Stimulated activated CD8-positive, alpha-beta memory T cell treated with anti-CD3 and anti-CD28 coated beads, Interleukin-4, amount 100 ng/mL, for 48 hours (primary cell): ENCODE results near the gene SASS6.

ENCODE experiments used
- DNase-seq: peaks from one replicate; pipeline ENCODE4 v3.0.0-alpha.2; 2020

Gene SASS6

GRCh38 chr1:100132566-100133477, at the start of gene SASS6, which contains the start of gene TRMT13:
SASS6 (minus strand) TSS chr1:100132930; CDS start chr1:100132814, 116 bp downstream.
TRMT13 (plus strand) TSS chr1:100133163; CDS start chr1:100133169, 6 bp downstream.
- DNase-seq, result peak; percentile 94

- DNase-seq, result no peak
Measured at GRCh38 chr1:100178091-100178490, 45.4 kb upstream of the SASS6 start, which contains the start of gene LRRC39. LRRC39 (minus strand) TSS chr1:100178256; CDS start chr1:100168516, 9,740 bp downstream.

- DNase-seq, result no peak
Measured at GRCh38 chr1:100177295-100178041, 44.7 kb upstream of the SASS6 start.

GRCh38 chr1:100168051-100168450, 35.3 kb upstream of the SASS6 start:
- no peak for DNase-seq

- no peak for DNase-seq
Measured at GRCh38 chr1:100164702-100165101, 32.0 kb upstream of the SASS6 start.

- no peak for DNase-seq
Measured at GRCh38 chr1:100164216-100164615, 31.5 kb upstream of the SASS6 start.

- DNase-seq, result no peak
Measured at GRCh38 chr1:100162881-100163280, 30.2 kb upstream of the SASS6 start.

- no peak for DNase-seq
Measured at GRCh38 chr1:100152271-100152670, 19.5 kb upstream of the SASS6 start.

- no peak for DNase-seq
Measured at GRCh38 chr1:100151679-100152078, 18.9 kb upstream of the SASS6 start.

- no peak for DNase-seq
Measured at GRCh38 chr1:100147875-100148274, 15.1 kb upstream of the SASS6 start.

GRCh38 chr1:100146958-100147357, 14.2 kb upstream of the SASS6 start:
- no peak for DNase-seq

GRCh38 chr1:100145116-100145515, 12.4 kb upstream of the SASS6 start:
- DNase-seq, result no peak

- no peak for DNase-seq
Measured at GRCh38 chr1:100142343-100142742, 9.6 kb upstream of the SASS6 start.

- DNase-seq, result no peak
Measured at GRCh38 chr1:100141192-100141591, 8.5 kb upstream of the SASS6 start.

GRCh38 chr1:100137602-100138001, 4.9 kb upstream of the SASS6 start:
- DNase-seq, result no peak

GRCh38 chr1:100134872-100135271, 2.1 kb upstream of the SASS6 start:
- DNase-seq, result no peak

- DNase-seq, result no peak
Measured at GRCh38 chr1:100131623-100132022, 1.1 kb downstream of the SASS6 start.

GRCh38 chr1:100130552-100131077, 2.1 kb downstream of the SASS6 start:
- DNase-seq, result no peak

- DNase-seq, result no peak
Measured at GRCh38 chr1:100127226-100127625, 5.5 kb downstream of the SASS6 start.

- DNase-seq, result no peak
Measured at GRCh38 chr1:100122177-100122576, 10.6 kb downstream of the SASS6 start.

- no peak for DNase-seq
Measured at GRCh38 chr1:100115524-100115923, 17.2 kb downstream of the SASS6 start.

- no peak for DNase-seq
Measured at GRCh38 chr1:100109554-100110066, 23.1 kb downstream of the SASS6 start.

- no peak for DNase-seq
Measured at GRCh38 chr1:100107696-100108095, 25.0 kb downstream of the SASS6 start.
